ENCODE data around the gene SLAMF7.

DNA sequence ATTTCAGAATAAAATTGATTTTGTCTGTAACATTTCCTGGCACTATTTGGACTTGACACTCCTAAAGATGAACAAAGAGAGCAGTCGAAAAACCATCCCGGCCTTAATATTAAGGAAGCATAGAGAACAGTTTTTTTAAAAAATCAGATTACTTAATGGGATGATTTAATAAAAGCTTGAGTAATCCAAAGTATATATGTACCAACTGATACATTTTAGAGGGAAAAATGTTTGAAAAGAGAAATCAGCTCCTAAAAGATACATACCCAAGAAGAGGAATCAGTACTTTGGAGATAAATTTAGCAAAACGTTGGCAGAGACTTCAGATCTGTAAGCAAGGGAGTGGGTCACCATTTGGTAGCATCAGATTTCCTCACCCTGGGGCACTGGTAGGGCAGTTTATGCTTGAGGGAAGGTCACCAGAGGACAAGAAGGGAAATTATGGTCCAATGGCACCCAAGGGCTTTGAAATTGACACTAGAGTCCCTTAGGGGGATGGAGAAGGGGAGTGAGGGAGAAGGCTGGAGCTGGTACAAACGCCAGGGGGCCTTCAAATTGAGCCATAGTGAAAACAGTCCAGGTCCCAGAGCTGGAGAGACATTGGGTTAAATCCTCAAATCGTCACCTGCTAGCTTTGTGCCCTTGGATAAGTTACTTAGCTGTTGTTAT, 5.9 kb downstream of the SLAMF7 start:
- TF ChIP-seq, protein P1, sequence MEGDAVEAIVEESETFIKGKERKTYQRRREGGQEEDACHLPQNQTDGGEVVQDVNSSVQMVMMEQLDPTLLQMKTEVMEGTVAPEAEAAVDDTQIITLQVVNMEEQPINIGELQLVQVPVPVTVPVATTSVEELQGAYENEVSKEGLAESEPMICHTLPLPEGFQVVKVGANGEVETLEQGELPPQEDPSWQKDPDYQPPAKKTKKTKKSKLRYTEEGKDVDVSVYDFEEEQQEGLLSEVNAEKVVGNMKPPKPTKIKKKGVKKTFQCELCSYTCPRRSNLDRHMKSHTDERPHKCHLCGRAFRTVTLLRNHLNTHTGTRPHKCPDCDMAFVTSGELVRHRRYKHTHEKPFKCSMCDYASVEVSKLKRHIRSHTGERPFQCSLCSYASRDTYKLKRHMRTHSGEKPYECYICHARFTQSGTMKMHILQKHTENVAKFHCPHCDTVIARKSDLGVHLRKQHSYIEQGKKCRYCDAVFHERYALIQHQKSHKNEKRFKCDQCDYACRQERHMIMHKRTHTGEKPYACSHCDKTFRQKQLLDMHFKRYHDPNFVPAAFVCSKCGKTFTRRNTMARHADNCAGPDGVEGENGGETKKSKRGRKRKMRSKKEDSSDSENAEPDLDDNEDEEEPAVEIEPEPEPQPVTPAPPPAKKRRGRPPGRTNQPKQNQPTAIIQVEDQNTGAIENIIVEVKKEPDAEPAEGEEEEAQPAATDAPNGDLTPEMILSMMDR (conservative IDR thresholded peaks at IDR 0.05), result no peak
- TF ChIP-seq ZFX (IDR thresholded peaks at IDR 0.05), result no peak

All from C4-2B (cell line).